CD14-positive monocyte (primary cell): ENCODE data around the gene MACC1. TPM values are rescaled to one million over a fixed set of nuclear protein-coding genes. Genes with fewer than 3 reads are reported as not detected.

ENCODE experiments used
- DNase-seq, 3 donors: peaks; one replicate each; pipeline ENCODE4 v3.0.0-alpha.2; 2011 to 2022
- H2AFZ ChIP-seq: 2 replicates; pipeline ENCODE4 v1.6.0; 2012; ENCODE audit warnings: mild to moderate bottlenecking, low read depth, low read length, inconsistent platforms; ENCODE audit not compliant: insufficient read depth, poor library complexity, severe bottlenecking
- H3K27ac ChIP-seq, 2 donors: 1 replicate in 1 of 2; 2 replicates in 1 of 2; pipeline ENCODE4 v1.5.1; 2012 to 2013; ENCODE audit warnings: low read length in 2 of 2, control low read depth in 1 of 2, inconsistent platforms in 1 of 2, low read depth in 1 of 2, mild to moderate bottlenecking in 1 of 2
- H3K27me3 ChIP-seq, 2 donors: one replicate each; pipeline versions ENCODE4 v1.6.0 to v1.6.1; 2011 to 2013; ENCODE audit warnings: low read length in 2 of 2; ENCODE audit not compliant: control insufficient read depth in 2 of 2, insufficient read depth in 2 of 2
- H3K36me3 ChIP-seq, 2 donors: replicated peaks in 1 of 2; 1 replicate in 1 of 2; 2 replicates in 1 of 2; pipeline versions ENCODE4 v1.5.1 to v1.6.1; 2012 to 2013; ENCODE audit warnings: low read length in 2 of 2, control low read depth in 1 of 2, inconsistent platforms in 1 of 2, mild to moderate bottlenecking in 1 of 2; ENCODE audit not compliant: insufficient read depth in 2 of 2, control insufficient read depth in 1 of 2
- H3K4me1 ChIP-seq, 2 donors: 1 replicate in 1 of 2; 2 replicates in 1 of 2; pipeline versions ENCODE4 v1.5.1 to v1.6.1; 2012 to 2013; ENCODE audit warnings: low read length in 2 of 2, control low read depth in 1 of 2, inconsistent platforms in 1 of 2, mild to moderate bottlenecking in 1 of 2, moderate library complexity in 1 of 2; ENCODE audit not compliant: insufficient read depth in 2 of 2, control insufficient read depth in 1 of 2
- H3K4me2 ChIP-seq: replicated peaks from 2 replicates; pipeline ENCODE3; 2012; ENCODE audit warnings: low read length, moderate library complexity, mild to moderate bottlenecking; ENCODE audit not compliant: poor library complexity, severe bottlenecking; ENCODE audit errors: extremely low read depth
- H3K4me3 ChIP-seq, 3 experiments: fragments of 200-600 bp in 1 of 3; sonication (generic) in 1 of 3; replicated peaks in 1 of 3; 1 replicate in 2 of 3; 2 replicates in 1 of 3; pipeline ENCODE4 v1.5.1; 2011 to 2013; ENCODE audit warnings: low read length in 3 of 3, mild to moderate bottlenecking in 3 of 3, control low read depth in 2 of 3, low read depth in 2 of 3, inconsistent platforms in 1 of 3, moderate library complexity in 1 of 3
- H3K79me2 ChIP-seq: 2 replicates; pipeline ENCODE4 v1.6.0; 2012; ENCODE audit warnings: mild to moderate bottlenecking, control low read depth, inconsistent platforms, low read length, moderate library complexity; ENCODE audit not compliant: insufficient read depth
- H3K9ac ChIP-seq: 2 replicates; pipeline ENCODE4 v1.6.0; 2017; ENCODE audit warnings: low read length, mild to moderate bottlenecking; ENCODE audit not compliant: insufficient read depth, poor library complexity, severe bottlenecking
- H3K9me3 ChIP-seq, 2 donors: replicated peaks in 1 of 2; 1 replicate in 1 of 2; 2 replicates in 1 of 2; pipeline versions ENCODE4 v1.5.1 to v1.6.1; 2012 to 2013; ENCODE audit warnings: low read length in 2 of 2, control low read depth in 1 of 2; ENCODE audit not compliant: control insufficient read depth in 1 of 2, insufficient read depth in 1 of 2
- H4K20me1 ChIP-seq: 2 replicates; pipeline ENCODE4 v1.6.0; 2012; ENCODE audit warnings: mild to moderate bottlenecking, low read length, control low read depth, moderate library complexity; ENCODE audit not compliant: insufficient read depth
- H3K27ac Mint-ChIP-seq, 7 donors: one replicate each; pipeline ENCODE4 v1.8.0; 2020; ENCODE audit warnings: mild to moderate bottlenecking in 7 of 7, mixed read lengths in 7 of 7, moderate library complexity in 6 of 7, inconsistent platforms in 2 of 7
- H3K27me3 Mint-ChIP-seq, 3 donors: one replicate each; pipeline ENCODE4 v1.8.0; 2021 to 2022; ENCODE audit warnings: low read depth in 3 of 3, mild to moderate bottlenecking in 3 of 3, mixed read lengths in 3 of 3, moderate library complexity in 3 of 3, inconsistent platforms in 1 of 3
- H3K36me3 Mint-ChIP-seq, 2 donors: one replicate each; pipeline ENCODE4 v1.8.0; 2020; ENCODE audit warnings: mixed read lengths in 2 of 2, inconsistent platforms in 1 of 2, mild to moderate bottlenecking in 1 of 2
- H3K4me1 Mint-ChIP-seq: one replicate; pipeline ENCODE4 v1.8.0; 2020; ENCODE audit warnings: mild to moderate bottlenecking, mixed read lengths
- H3K4me3 Mint-ChIP-seq, 2 donors: one replicate each; pipeline ENCODE4 v1.8.0; 2020; ENCODE audit warnings: mild to moderate bottlenecking in 2 of 2, mixed read lengths in 2 of 2, moderate library complexity in 1 of 2
- H3K9me3 Mint-ChIP-seq, 7 donors: one replicate each; pipeline ENCODE4 v1.8.0; 2020 to 2022; ENCODE audit warnings: mixed read lengths in 7 of 7, mild to moderate bottlenecking in 6 of 7, moderate library complexity in 6 of 7, inconsistent platforms in 2 of 7
- WGBS: methylation state at CpG from one replicate; pipeline ENCODE4 v1.1.5; 2013; ENCODE audit warnings: missing lambda C conversion rate; ENCODE audit not compliant: insufficient coverage; 5-methylcytosine and 5-hydroxymethylcytosine counted together
- intact Hi-C, 2 donors: fragments of 100-400 bp; cut with micrococcal nuclease; formaldehyde crosslinking; loops; one replicate each; pipeline versions ENCODE4 v1.15.0 to v1.15.1; 2023
- polyA plus RNA-seq, 3 donors: library from polyadenylated mRNA; depleted of rRNA in 1 of 3; unstranded in 2 of 3; stranded (reverse) in 1 of 3; fragments of 300-500 nt in 2 of 3; fragments of >200 nt in 1 of 3; fragmentation: Illumina TruSeq in 2 of 3; gene quantifications; 1 replicate in 2 of 3; 2 replicates in 1 of 3; pipeline ENCODE4 v1.2.3, GENCODE V29; 2012 to 2021
- TF ChIP-seq, protein P1 (sequence below): fragments of 200-600 bp; IDR thresholded peaks from one replicate; pipeline ENCODE4 v1.8.0; 2022; ENCODE audit warnings: antibody characterized with exemption, mild to moderate bottlenecking

MACC1 gene
- polyA plus RNA-seq, 3 donors: not detected

DNA sequence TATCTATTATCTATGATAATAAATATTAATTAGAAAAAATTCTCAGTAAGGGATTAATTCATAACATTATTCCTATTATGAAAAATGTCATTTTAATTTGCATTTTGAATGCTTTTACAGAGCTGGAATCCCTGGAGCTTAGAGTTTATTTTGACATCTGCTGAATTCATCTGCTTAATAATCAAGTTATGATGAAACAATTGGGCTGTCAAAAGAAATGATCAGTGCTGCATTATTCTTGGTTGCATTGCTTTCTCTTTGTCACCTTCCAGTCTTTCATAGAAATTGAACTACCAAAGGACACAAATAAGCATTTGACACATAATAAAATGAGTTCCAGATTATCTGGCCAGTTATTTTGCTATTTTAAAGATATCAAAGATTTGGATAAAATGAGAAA is 40.0 kb upstream of the MACC1 start:
- Histone ChIP-seq H2AFZ (no peak overlapping the region), H4K20me1 (no peaks in the 10 kb centered on the region), H3K9ac (no peak overlapping the region), H3K27me3 (no peaks in the 10 kb centered on the region), H3K27ac (no peak overlapping the region), H3K4me3 (no peak overlapping the region), H3K4me2 (no peak overlapping the region), H3K79me2 (no peaks in the 10 kb centered on the region), H3K36me3 (no peaks in the 10 kb centered on the region), H3K4me1 (no peaks in the 10 kb centered on the region), H3K9me3 (no peaks in the 10 kb centered on the region)
- H3K4me3 Mint-ChIP-seq: no peak overlapping the region
- H3K36me3 Mint-ChIP-seq: no peaks in the 10 kb centered on the region
- H3K4me1 Mint-ChIP-seq: no peaks in the 10 kb centered on the region
- no peak overlapping the region for H3K27ac Mint-ChIP-seq
- intact Hi-C loops: no loop called here
- H3K9me3 Mint-ChIP-seq: peaks cover 0 to 1% (median 0%) of the 10 kb centered on the region in 7 donors
- TF ChIP-seq, protein P1, sequence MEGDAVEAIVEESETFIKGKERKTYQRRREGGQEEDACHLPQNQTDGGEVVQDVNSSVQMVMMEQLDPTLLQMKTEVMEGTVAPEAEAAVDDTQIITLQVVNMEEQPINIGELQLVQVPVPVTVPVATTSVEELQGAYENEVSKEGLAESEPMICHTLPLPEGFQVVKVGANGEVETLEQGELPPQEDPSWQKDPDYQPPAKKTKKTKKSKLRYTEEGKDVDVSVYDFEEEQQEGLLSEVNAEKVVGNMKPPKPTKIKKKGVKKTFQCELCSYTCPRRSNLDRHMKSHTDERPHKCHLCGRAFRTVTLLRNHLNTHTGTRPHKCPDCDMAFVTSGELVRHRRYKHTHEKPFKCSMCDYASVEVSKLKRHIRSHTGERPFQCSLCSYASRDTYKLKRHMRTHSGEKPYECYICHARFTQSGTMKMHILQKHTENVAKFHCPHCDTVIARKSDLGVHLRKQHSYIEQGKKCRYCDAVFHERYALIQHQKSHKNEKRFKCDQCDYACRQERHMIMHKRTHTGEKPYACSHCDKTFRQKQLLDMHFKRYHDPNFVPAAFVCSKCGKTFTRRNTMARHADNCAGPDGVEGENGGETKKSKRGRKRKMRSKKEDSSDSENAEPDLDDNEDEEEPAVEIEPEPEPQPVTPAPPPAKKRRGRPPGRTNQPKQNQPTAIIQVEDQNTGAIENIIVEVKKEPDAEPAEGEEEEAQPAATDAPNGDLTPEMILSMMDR: no peak
- no peaks in the 10 kb centered on the region for H3K27me3 Mint-ChIP-seq
- no peak for DNase-seq

DNA sequence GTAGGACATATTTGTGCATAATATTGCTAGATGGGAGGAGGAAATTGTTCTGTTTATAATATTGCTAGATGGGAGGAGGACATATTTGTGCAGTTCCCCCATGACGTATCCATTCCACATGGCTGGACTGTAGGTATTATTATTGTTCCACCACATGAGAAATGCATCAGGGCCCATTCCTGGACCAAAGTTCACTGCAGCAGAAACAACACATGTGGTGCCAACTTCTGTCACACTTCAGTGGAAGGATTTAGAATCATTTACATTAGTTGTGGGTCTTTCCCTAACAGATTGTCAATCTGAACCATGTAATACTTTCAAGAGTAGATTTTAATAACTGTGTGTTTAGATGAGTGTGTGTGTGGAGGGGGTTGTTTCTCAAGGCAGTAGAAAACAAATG is 32.7 kb upstream of the MACC1 start:
- no CpG with 5 or more reads among the region's 1 CpG for WGBS
- TF ChIP-seq, protein P1: no peak
- Histone ChIP-seq H3K4me2 (no peak overlapping the region), H3K9me3 (no peaks in the 10 kb centered on the region), H3K4me1 (no peaks in the 10 kb centered on the region), H3K9ac (no peak overlapping the region), H3K79me2 (no peaks in the 10 kb centered on the region), H4K20me1 (no peaks in the 10 kb centered on the region), H3K27ac (no peak overlapping the region), H3K27me3 (no peaks in the 10 kb centered on the region), H3K4me3 (no peak overlapping the region), H2AFZ (no peak overlapping the region), H3K36me3 (no peaks in the 10 kb centered on the region)
- Mint-ChIP-seq H3K4me3 (no peak overlapping the region), H3K27ac (no peak overlapping the region), H3K36me3 (no peaks in the 10 kb centered on the region), H3K4me1 (no peaks in the 10 kb centered on the region), H3K9me3 (peaks cover 0 to 3% (median 0%) of the 10 kb centered on the region in 7 donors), H3K27me3 (no peaks in the 10 kb centered on the region)
- intact Hi-C loops: no loop called here
- no peak for DNase-seq
